OCI-LY1 (cell line): ENCODE data around the gene CNTNAP2.

Experiments
- EZH2 ChIP-seq: fragments of 200-600 bp; sonication (generic), shearing (Covaris generic); IDR thresholded peaks from 2 replicates; pipeline ENCODE4 v1.8.0; 2017; ENCODE audit warnings: borderline replicate concordance, mixed run types, mild to moderate bottlenecking, antibody characterized with exemption, low read length, moderate library complexity, mixed read lengths
- TF ChIP-seq, protein P1 (sequence below): fragments of 200-600 bp; sonication (generic), shearing (Covaris generic); IDR thresholded peaks from 2 replicates; pipeline ENCODE4 v1.5.1; 2017; ENCODE audit warnings: mild to moderate bottlenecking, antibody characterized with exemption, low read length, moderate library complexity, mixed read lengths

DNA sequence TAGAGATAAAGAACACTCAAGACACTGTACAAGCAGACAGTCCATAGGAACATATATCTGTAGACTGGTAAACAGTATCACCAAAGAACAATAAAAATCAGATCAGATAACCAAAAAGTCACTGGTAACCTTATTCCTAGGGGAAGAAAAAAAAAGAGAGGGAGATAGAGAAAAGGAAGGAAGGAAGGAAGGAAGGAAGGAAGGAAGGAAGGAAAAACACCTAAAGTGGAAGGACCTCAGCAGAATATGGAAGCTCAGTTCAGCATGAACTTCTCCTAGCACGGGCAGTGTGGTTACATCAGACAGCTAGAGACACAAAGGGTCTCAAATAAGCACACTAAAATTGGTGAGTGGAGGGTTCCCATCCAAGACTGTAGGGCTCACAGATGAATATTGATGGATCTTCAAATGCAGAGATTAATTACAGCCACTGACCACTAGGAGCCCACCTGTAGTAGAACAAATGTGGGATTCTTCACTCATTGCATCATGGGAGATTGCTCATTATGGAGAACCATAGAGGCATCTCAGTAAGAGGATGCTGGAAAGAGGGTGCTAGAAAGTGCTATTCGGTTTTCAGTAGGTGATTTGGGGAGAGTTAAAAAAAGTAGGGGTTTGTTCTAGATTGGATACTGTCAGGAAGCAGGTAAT lies 2180.5 kb downstream of the CNTNAP2 start:
- TF ChIP-seq, protein P1, sequence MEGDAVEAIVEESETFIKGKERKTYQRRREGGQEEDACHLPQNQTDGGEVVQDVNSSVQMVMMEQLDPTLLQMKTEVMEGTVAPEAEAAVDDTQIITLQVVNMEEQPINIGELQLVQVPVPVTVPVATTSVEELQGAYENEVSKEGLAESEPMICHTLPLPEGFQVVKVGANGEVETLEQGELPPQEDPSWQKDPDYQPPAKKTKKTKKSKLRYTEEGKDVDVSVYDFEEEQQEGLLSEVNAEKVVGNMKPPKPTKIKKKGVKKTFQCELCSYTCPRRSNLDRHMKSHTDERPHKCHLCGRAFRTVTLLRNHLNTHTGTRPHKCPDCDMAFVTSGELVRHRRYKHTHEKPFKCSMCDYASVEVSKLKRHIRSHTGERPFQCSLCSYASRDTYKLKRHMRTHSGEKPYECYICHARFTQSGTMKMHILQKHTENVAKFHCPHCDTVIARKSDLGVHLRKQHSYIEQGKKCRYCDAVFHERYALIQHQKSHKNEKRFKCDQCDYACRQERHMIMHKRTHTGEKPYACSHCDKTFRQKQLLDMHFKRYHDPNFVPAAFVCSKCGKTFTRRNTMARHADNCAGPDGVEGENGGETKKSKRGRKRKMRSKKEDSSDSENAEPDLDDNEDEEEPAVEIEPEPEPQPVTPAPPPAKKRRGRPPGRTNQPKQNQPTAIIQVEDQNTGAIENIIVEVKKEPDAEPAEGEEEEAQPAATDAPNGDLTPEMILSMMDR = peak; percentile 38; the same call in 1 of the 2 replicates
- no peak for TF ChIP-seq EZH2
